H1 (cell line): Measurements from ENCODE around the gene MIER2. TPM values are rescaled to one million over a fixed set of nuclear protein-coding genes. Genes with fewer than 3 reads are reported as not detected.

Experiments
- CTCF ChIA-PET: fragments of 300-600 bp; sonication (Branson Sonifier 250); formaldehyde crosslinking; loops from one replicate; lab custom pipeline; 2021; ENCODE audit not compliant: partially characterized antibody; lab: Charles Lee
- POLR2A ChIA-PET: fragments of 300-600 bp; sonication (Branson Sonifier 250); formaldehyde crosslinking; loops from one replicate; lab custom pipeline; 2021; ENCODE audit warnings: inconsistent platforms; ENCODE audit not compliant: partially characterized antibody; lab: Charles Lee
- DNase-seq, 2 experiments: peaks; one replicate each; pipeline versions ENCODE4 v3.0.0 to v3.0.0-alpha.2; 2010 to 2022; ENCODE audit warnings: low spot score in 2 of 2, low read depth in 1 of 2, mixed read lengths in 1 of 2
- FAIRE-seq: peaks from 2 replicates; lab custom pipeline; 2011; peaks lifted over from hg19 to GRCh38; lab: Jason Lieb, UNC
- H2AFZ ChIP-seq: 2 replicates; pipeline ENCODE4 v1.8.1; 2012; ENCODE audit warnings: low read length, inconsistent platforms
- H2AK5ac ChIP-seq: 2 replicates; pipeline ENCODE4 v1.6.1; 2013; ENCODE audit warnings: low read depth, low read length
- H2BK120ac ChIP-seq: replicated peaks from 2 replicates; pipeline ENCODE3; 2013; ENCODE audit warnings: low read depth, low read length, inconsistent platforms
- H2BK12ac ChIP-seq: 2 replicates; pipeline ENCODE4 v1.6.1; 2013; ENCODE audit warnings: low read depth, low read length
- H2BK15ac ChIP-seq: 2 replicates; pipeline ENCODE4 v1.6.1; 2013; ENCODE audit warnings: low read length
- H2BK20ac ChIP-seq: 2 replicates; pipeline ENCODE4 v1.6.1; 2013; ENCODE audit warnings: low read length
- H2BK5ac ChIP-seq: 2 replicates; pipeline ENCODE4 v1.6.1; 2013; ENCODE audit warnings: low read depth, low read length
- H3K14ac ChIP-seq: 2 replicates; pipeline ENCODE4 v1.6.1; 2013; ENCODE audit warnings: inconsistent platforms; ENCODE audit not compliant: insufficient read length
- H3K18ac ChIP-seq: 2 replicates; pipeline ENCODE4 v1.6.1; 2013; ENCODE audit warnings: low read length; ENCODE audit errors: extremely low read depth
- H3K23ac ChIP-seq: 2 replicates; pipeline ENCODE4 v1.6.1; 2013; ENCODE audit warnings: inconsistent platforms; ENCODE audit not compliant: insufficient read length
- H3K23me2 ChIP-seq: 2 replicates; pipeline ENCODE4 v1.6.1; 2013; ENCODE audit warnings: low read depth, low read length
- H3K27ac ChIP-seq: 2 replicates; pipeline ENCODE4 v1.6.1; 2011; ENCODE audit warnings: low read depth, low read length, inconsistent platforms
- H3K27me3 ChIP-seq, 4 experiments: replicated peaks in 1 of 4; 1 replicate in 1 of 4; 2 replicates in 3 of 4; pipeline versions ENCODE4 v1.6.1 to v1.8.1; 2011 to 2013; ENCODE audit warnings: low read length in 3 of 4, mild to moderate bottlenecking in 3 of 4, inconsistent platforms in 2 of 4, mixed read lengths in 2 of 4, moderate library complexity in 1 of 4; ENCODE audit not compliant: control insufficient read depth in 3 of 4, insufficient read depth in 3 of 4; ENCODE audit errors: extremely low read depth in 1 of 4
- H3K36me3 ChIP-seq, 4 experiments: 2 replicates each; pipeline versions ENCODE4 v1.6.1 to v1.8.1; 2011 to 2013; ENCODE audit warnings: mild to moderate bottlenecking in 4 of 4, low read length in 3 of 4, moderate library complexity in 2 of 4, control low read depth in 1 of 4, inconsistent platforms in 1 of 4; ENCODE audit not compliant: insufficient read depth in 4 of 4, control insufficient read depth in 2 of 4
- H3K4ac ChIP-seq: replicated peaks from 2 replicates; pipeline ENCODE3; 2013; ENCODE audit warnings: low read length, low read depth, mixed read lengths, inconsistent platforms; ENCODE audit not compliant: insufficient read length
- H3K4me1 ChIP-seq, 4 experiments: replicated peaks in 1 of 4; 1 replicate in 1 of 4; 2 replicates in 3 of 4; pipeline versions ENCODE4 v1.6.1 to v1.8.1; 2011 to 2013; ENCODE audit warnings: low read length in 3 of 4, inconsistent platforms in 2 of 4, mixed read lengths in 1 of 4; ENCODE audit not compliant: insufficient read depth in 4 of 4, control insufficient read depth in 3 of 4
- H3K4me2 ChIP-seq, 2 experiments: 2 replicates each; pipeline versions ENCODE4 v1.6.1 to v1.8.1; 2011 to 2013; ENCODE audit warnings: low read depth in 2 of 2, low read length in 2 of 2, control low read depth in 1 of 2, inconsistent platforms in 1 of 2, mild to moderate bottlenecking in 1 of 2; ENCODE audit not compliant: insufficient read depth in 1 of 2
- H3K4me3 ChIP-seq, 4 experiments: fragments of 200-600, 300-600 bp in 1 of 4; sonication (generic), shearing (Covaris generic), sonication (Bioruptor Twin) in 1 of 4; 2 replicates each; pipeline versions ENCODE4 v1.5.1 to v1.8.1; 2011 to 2016; ENCODE audit warnings: low read length in 4 of 4, low read depth in 3 of 4, control low read depth in 2 of 4, inconsistent platforms in 2 of 4, mild to moderate bottlenecking in 2 of 4, mixed read lengths in 1 of 4, moderate library complexity in 1 of 4; ENCODE audit not compliant: insufficient read depth in 2 of 4; ENCODE audit errors: extremely low read depth in 1 of 4
- H3K56ac ChIP-seq: replicated peaks from 2 replicates; pipeline ENCODE3; 2013; ENCODE audit warnings: low read depth, mild to moderate bottlenecking, mixed read lengths, low read length, inconsistent platforms; ENCODE audit not compliant: insufficient read length
- H3K79me1 ChIP-seq: 2 replicates; pipeline ENCODE4 v1.6.1; 2013; ENCODE audit warnings: low read depth, low read length, control low read depth
- H3K79me2 ChIP-seq, 2 experiments: 2 replicates each; pipeline versions ENCODE4 v1.6.1 to v1.8.1; 2012 to 2013; ENCODE audit warnings: low read length in 2 of 2, mild to moderate bottlenecking in 2 of 2, inconsistent platforms in 1 of 2; ENCODE audit not compliant: insufficient read depth in 2 of 2, control insufficient read depth in 1 of 2
- H3K9ac ChIP-seq, 4 experiments: replicated peaks in 1 of 4; 1 replicate in 1 of 4; 2 replicates in 3 of 4; pipeline versions ENCODE4 v1.6.1 to v1.8.1; 2011 to 2013; ENCODE audit warnings: low read depth in 3 of 4, low read length in 3 of 4, control low read depth in 2 of 4, mild to moderate bottlenecking in 2 of 4, moderate library complexity in 2 of 4, inconsistent platforms in 1 of 4; ENCODE audit errors: extremely low read depth in 1 of 4
- H3K9me3 ChIP-seq, 2 experiments: 2 replicates each; pipeline versions ENCODE4 v1.6.1 to v1.8.1; 2012 to 2013; ENCODE audit warnings: mild to moderate bottlenecking in 2 of 2, moderate library complexity in 2 of 2, control low read depth in 1 of 2, inconsistent platforms in 1 of 2, low read depth in 1 of 2, low read length in 1 of 2, mixed read lengths in 1 of 2; ENCODE audit not compliant: insufficient read depth in 2 of 2
- H4K20me1 ChIP-seq, 2 experiments: replicated peaks in 1 of 2; 2 replicates each; pipeline versions ENCODE3 to v1.8.1; 2011 to 2013; ENCODE audit warnings: inconsistent platforms in 2 of 2, low read length in 2 of 2, mild to moderate bottlenecking in 1 of 2; ENCODE audit not compliant: insufficient read depth in 2 of 2, control insufficient read depth in 1 of 2
- H4K5ac ChIP-seq: 2 replicates; pipeline ENCODE4 v1.6.1; 2013; ENCODE audit warnings: low read length, low read depth, mixed read lengths, inconsistent platforms; ENCODE audit not compliant: insufficient read length
- H4K8ac ChIP-seq: 2 replicates; pipeline ENCODE4 v1.8.0; 2013; ENCODE audit warnings: mild to moderate bottlenecking, moderate library complexity, low read length, inconsistent platforms; ENCODE audit not compliant: insufficient read depth; ENCODE audit errors: extremely low read depth
- H4K91ac ChIP-seq: replicated peaks from 2 replicates; pipeline ENCODE3; 2013; ENCODE audit warnings: low read length, mixed read lengths, inconsistent platforms; ENCODE audit not compliant: insufficient read length
- EZH2 ChIP-seq: fragments of 200-600 bp; sonication (generic); IDR thresholded peaks from 2 replicates; pipeline ENCODE4 v1.7.1; 2012; ENCODE audit warnings: low read depth, mild to moderate bottlenecking, moderate library complexity, low read length, inconsistent platforms; ENCODE audit not compliant: severe bottlenecking
- FOSL1 ChIP-seq: IDR thresholded peaks from 2 replicates; pipeline ENCODE4 v1.6.1; 2011; ENCODE audit warnings: mild to moderate bottlenecking, low read depth, low read length, moderate library complexity; ENCODE audit not compliant: insufficient read depth
- GABPA ChIP-seq: IDR thresholded peaks from 2 replicates; pipeline ENCODE4 v1.6.1; 2011; ENCODE audit warnings: mild to moderate bottlenecking, low read length, moderate library complexity, borderline replicate concordance; ENCODE audit not compliant: insufficient read depth
- HDAC6 ChIP-seq: IDR thresholded peaks from one replicate; pipeline ENCODE4 v1.7.1; 2012; ENCODE audit warnings: low read depth, mild to moderate bottlenecking, inconsistent platforms, low read length, moderate library complexity
- POLR2AphosphoS5 ChIP-seq: IDR thresholded peaks from 2 replicates; pipeline ENCODE4 v1.6.1; 2011; ENCODE audit warnings: low read depth, low read length
- SAP30 ChIP-seq: fragments of 300-600 bp; sonication (generic); IDR thresholded peaks from 2 replicates; pipeline ENCODE4 v1.7.1; 2012; ENCODE audit warnings: low read length, moderate library complexity, mild to moderate bottlenecking, inconsistent platforms; ENCODE audit not compliant: insufficient read depth, insufficient replicate concordance
- SIN3A ChIP-seq, 2 experiments: IDR thresholded peaks in 1 of 2; conservative IDR thresholded peaks in 1 of 2; 2 replicates each; pipeline ENCODE4 v1.6.1; 2011 to 2012; ENCODE audit warnings: low read length in 2 of 2, improper control_type of control experiment in 1 of 2, low read depth in 1 of 2, mild to moderate bottlenecking in 1 of 2
- SIX5 ChIP-seq: IDR thresholded peaks from 2 replicates; pipeline ENCODE4 v1.6.1; 2011; ENCODE audit warnings: mild to moderate bottlenecking, low read depth, low read length
- SP4 ChIP-seq: IDR thresholded peaks from 2 replicates; pipeline ENCODE4 v1.6.1; 2012; ENCODE audit warnings: low read length, inconsistent platforms
- WGBS, 2 experiments: shearing (Covaris generic) in 1 of 2; methylation state at CpG; one replicate each; pipeline versions ENCODE4 v1.1.6 to v1.1.7; 2013 to 2015; ENCODE audit warnings: low lambda C conversion rate in 2 of 2, mixed read lengths in 2 of 2, inconsistent platforms in 1 of 2, low coverage in 1 of 2, missing lambda C conversion rate in 1 of 2; ENCODE audit not compliant: insufficient replicate concordance in 2 of 2, insufficient coverage in 1 of 2, insufficient read length in 1 of 2; ENCODE audit errors: extremely low coverage in 1 of 2, missing lambda C conversion rate in 1 of 2; 5-methylcytosine and 5-hydroxymethylcytosine counted together
- polyA plus RNA-seq, 7 experiments: library from polyadenylated mRNA; depleted of rRNA in 3 of 7; stranded (reverse) in 5 of 7; unstranded in 2 of 7; fragments of >200 nt in 5 of 7; fragments of 200-250 nt in 2 of 7; gene quantifications; 1 replicate in 5 of 7; 2 replicates in 1 of 7; 4 replicates in 1 of 7; pipeline versions ENCODE4 v1.2.1 to v1.2.3, GENCODE V29; 2011 to 2013; ENCODE audit warnings: missing spikeins in 2 of 7, mixed read lengths in 2 of 7
- total RNA-seq: library from RNA; stranded (reverse); fragmentation: NEBNext Ultra II Directional; extraction: Animal tissue kit (Norgen Biotek cat#: 25700); gene quantifications from 2 replicates; pipeline ENCODE4 v1.2.1, GENCODE V29; 2021
- TF ChIP-seq, protein P1 (sequence below): IDR thresholded peaks from 2 replicates; pipeline ENCODE4 v1.6.1; 2012; ENCODE audit warnings: low read length, inconsistent platforms

Gene MIER2
- total and polyA plus RNA-seq, 2 of the 8 experiments (the other 6 are each of a cell fraction or from before 2014, with no cell fraction given) = 30.3 to 48.3 TPM

DNA sequence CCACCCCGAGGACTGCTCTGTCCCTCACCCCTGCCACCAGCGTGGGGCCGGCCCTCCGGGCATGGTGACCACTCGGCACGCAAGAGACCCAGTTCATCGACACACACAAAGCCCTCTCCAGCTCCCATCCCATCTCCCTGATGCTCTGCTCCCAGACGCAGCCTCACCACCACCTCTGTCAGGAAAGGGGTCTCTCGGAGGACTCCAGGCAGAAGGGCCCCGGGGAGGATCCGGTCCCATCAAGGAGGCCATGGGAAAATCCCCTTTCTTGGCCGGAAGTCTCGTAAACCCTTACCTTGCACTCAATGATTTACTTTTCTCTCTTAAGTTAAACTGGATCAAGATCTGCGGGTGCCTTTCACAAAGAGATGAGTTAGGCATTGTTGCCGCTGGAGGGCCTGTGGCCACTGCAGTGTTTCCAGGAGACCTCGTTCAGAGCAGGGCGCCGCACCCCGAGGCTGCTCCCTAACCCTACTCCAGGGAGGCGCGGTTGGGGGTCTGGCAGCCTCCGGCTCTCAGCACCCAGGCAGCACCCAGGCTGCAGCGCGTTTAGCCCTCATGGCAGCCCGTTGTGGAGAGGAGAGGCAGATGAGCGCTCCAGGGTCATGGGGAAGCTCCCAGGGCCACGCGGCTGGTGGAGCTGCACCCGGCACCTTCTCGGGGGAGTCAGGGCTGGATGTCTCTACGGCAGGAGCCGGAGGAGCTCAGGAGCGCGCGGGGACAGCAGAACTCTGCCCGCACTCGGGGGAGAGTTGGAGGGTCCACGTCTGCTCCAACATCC is 33.4 kb upstream of the MIER2 start:
- no peak overlapping the region for H3K4me2 ChIP-seq
- no peak overlapping the region for H4K91ac ChIP-seq
- no peak overlapping the region for H2BK5ac ChIP-seq
- H3K23ac ChIP-seq = no peak overlapping the region
- no peaks in the 10 kb centered on the region for H3K79me2 ChIP-seq
- no peak overlapping the region for H3K27ac ChIP-seq
- H4K5ac ChIP-seq = no peak overlapping the region
- ChIA-PET CTCF (no interaction called here), POLR2A (no interaction called here)
- FAIRE-seq (no peak), DNase-seq (no peak)
- H3K56ac ChIP-seq = no peak overlapping the region
- no peaks in the 10 kb centered on the region for H3K4me1 ChIP-seq
- no peaks in the 10 kb centered on the region for H4K20me1 ChIP-seq
- H4K8ac ChIP-seq = 0 out of 2 replicates have a peak overlapping the region, but pooled peaks have one; percentile 9
- H3K23me2 ChIP-seq = no peaks in the 10 kb centered on the region
- H2BK15ac ChIP-seq = no peak overlapping the region
- peaks cover 0 to under 1% (median 0%) of the 10 kb centered on the region in 4 experiments; a peak in 2 of 7 replicates for H3K27me3 ChIP-seq
- WGBS, 2 experiments = 88% methylated on average over 34 of the region's 38 CpGs; no CpG with 5 or more reads in 1 of the 2 experiments
- H3K4me3 ChIP-seq = no peak overlapping the region
- H3K36me3 ChIP-seq = no peaks in the 10 kb centered on the region
- no peak overlapping the region for H2BK20ac ChIP-seq
- H3K18ac ChIP-seq = no peak overlapping the region
- no peaks in the 10 kb centered on the region; a peak in 1 of 4 replicates for H3K9me3 ChIP-seq
- H3K79me1 ChIP-seq = no peaks in the 10 kb centered on the region
- no peak overlapping the region for H3K14ac ChIP-seq
- H2BK12ac ChIP-seq = no peak overlapping the region
- no peak overlapping the region for H2BK120ac ChIP-seq
- no peak overlapping the region for H3K4ac ChIP-seq
- H2AFZ ChIP-seq = peak overlapping the region; percentile 13; the same call in 1 of the 2 replicates
- H2AK5ac ChIP-seq = no peak overlapping the region
- H3K9ac ChIP-seq = no peak overlapping the region
- no peak for TF ChIP-seq SIX5
- TF ChIP-seq GABPA = no peak
- TF ChIP-seq SP4 = no peak
- no peak for TF ChIP-seq POLR2AphosphoS5
- no peak for TF ChIP-seq HDAC6
- TF ChIP-seq EZH2 = no peak
- no peak for TF ChIP-seq FOSL1
- TF ChIP-seq SAP30 = no peak
- no peak for TF ChIP-seq SIN3A (conservative IDR thresholded peaks at IDR 0.05 in 1 of 2, IDR thresholded peaks at IDR 0.05 in 1 of 2; ENCODE audit: low read depth in 1 of 2, low read length in 2 of 2)
- TF ChIP-seq, protein P1, sequence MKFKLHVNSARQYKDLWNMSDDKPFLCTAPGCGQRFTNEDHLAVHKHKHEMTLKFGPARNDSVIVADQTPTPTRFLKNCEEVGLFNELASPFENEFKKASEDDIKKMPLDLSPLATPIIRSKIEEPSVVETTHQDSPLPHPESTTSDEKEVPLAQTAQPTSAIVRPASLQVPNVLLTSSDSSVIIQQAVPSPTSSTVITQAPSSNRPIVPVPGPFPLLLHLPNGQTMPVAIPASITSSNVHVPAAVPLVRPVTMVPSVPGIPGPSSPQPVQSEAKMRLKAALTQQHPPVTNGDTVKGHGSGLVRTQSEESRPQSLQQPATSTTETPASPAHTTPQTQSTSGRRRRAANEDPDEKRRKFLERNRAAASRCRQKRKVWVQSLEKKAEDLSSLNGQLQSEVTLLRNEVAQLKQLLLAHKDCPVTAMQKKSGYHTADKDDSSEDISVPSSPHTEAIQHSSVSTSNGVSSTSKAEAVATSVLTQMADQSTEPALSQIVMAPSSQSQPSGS = no peak
